Measurements from ENCODE around the gene DIS3L2.

DIS3L2 gene

DNA sequence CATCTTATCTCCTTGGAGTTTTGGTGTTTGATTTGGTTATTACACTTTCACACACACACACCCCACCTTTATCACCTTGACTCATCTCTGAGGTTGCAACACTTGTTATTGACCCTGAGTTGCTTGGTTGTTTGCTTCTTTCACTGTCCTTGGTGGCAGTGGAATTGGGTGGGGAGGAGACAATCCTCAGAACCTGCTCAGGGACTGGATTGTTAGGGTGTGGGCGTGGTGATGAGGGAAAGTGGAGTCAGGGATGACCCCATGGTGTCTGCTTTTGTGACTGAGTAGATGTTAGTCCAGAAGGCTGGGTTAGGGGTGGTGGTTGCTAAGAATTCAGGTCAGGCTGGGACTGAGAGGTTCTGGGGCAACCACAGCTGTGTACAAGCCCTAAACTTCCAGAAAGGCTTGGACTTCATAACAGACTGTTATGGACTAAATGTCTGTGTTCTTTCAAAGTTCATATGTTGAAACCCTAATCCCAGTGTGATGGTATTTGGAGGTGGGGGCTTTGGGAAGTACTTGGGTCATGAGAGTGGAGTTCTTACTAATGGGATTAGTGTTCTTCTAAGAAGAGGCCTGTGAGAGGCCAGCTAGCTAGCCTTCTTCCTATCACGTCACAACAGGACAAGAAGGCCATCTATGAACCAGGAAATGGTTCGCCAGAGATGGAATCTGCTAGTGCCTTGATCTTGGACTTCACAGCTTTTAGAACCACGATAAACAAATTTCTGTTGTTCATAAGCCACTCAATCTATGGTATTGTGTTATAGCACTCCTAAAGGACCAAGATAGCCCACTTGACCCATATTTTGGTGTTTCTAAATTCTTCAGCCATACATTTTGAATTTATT lies 3.4 kb upstream of the DIS3L2 start:
- DNase-seq, result peak; percentile 27

DNA sequence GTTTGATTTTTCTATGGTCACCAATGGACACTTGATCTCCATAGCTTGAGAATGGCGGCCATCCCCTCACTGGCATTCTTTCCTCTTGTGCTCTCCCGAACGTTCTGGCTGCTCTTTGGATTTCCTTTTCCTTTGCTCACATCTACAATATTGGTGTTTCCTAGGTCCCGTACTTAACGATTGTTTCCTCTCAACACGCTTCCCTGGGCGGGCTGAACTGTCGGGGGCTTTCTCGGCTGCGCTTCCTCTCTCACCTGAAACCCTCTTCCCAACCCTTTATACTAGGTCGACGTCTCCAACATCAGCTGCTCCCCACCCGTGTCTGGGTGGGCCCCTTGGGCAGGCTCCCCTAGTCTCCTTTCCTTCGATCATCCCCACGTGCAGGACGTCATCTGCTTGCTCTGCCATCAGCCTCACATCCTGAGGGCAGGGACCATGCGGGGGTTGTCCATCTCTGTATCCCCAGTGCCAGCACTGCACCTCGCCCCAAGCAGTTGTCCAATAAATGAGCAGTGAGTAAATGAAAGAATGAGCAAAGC lies 634 bp upstream of the DIS3L2 start:
- DNase-seq, result no peak

DNA sequence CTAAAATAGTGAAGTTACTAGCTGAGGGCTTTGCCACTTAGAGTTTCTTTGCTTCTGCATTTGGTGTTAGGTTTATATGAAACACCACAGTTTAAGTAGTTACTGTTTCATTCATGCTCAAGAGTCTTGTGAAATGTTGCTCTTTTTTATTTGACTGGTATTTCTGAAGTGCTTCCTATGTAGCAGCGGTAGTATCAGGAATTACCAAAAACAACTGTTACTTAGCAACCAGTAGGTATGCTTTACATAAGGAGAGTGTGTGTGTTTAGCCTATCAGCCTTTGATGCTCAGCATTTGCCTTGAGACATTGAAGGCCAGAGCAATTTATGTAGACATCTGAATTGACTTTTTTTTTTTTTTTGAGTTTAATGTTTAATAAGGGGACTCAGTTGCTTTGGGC lies 3.6 kb downstream of the DIS3L2 start:
- no peak for DNase-seq

DNA sequence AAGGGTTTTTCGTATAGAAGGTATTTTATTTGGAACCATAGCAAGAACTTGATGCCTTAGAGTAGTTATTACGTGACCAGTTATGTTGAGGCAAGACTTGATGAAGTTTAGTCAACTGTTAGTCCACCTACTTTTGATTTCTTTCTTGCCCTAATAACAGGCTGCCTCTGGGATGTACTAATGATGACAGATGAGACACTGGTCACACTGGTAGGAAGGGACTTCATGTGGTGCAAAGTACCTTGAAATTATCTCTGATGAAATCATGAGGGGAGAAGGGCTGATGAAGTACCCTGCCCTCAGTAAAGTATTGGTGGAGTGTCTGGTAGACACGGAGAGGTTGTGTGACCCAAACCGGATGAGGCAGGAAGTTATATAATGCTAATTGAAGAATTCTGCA lies 5.4 kb downstream of the DIS3L2 start:
- DNase-seq, result no peak

DNA sequence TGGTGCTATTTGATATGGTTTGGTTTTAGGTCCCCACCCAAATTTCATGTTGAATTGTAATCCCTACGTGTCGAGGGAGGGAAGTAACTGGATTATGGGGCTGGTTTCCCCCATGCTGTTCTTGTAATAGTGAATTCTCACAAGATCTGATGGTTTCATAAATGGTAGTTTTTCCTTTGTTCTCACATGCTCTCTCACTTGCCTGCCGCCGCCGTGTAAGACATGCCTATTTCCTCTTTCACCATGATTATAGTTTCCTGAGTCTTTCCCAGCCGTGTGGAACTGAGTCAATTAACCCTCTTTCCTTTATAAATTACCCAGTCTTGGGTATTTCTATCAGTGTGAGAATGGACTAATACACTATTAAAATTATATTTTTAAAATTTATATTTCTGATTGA lies 7.3 kb downstream of the DIS3L2 start:
- no peak for DNase-seq

DNA sequence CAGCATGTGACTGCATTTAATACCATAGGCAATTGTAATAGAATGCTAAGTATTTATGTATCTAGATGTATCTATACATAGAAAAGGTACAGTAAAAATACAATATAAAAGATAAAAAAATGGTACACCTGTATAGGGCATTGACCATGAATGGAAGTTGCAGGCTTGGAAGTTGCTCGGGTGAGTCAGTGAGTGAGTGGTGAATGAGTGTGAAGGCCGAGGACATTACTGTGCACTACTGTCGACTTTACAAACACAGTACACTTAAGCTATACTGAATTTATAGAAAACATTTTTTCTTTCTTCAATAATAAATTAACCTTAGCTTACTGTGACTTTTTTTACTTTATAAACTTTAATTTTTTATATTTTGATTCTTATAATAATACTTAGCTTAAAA lies 8.9 kb downstream of the DIS3L2 start:
- no peak for DNase-seq

DNA sequence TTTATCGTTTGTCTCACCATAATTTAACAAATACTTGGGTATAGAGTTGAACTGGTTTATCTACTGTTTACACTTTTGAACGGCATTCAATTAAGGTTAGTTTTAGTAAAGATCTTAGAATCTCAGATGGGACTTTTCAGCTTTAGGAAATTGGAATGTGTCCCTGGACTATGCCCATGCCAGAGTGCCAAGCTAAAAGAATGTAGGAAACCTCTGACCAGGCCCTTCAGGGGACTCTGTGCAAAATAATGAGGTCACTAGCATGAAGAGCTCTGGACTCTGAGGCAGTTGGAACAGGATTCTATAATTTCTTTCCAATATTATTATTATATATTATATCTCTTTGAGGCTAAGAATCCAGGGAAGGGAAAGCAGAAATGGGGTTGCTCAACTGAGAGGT lies 13.5 kb downstream of the DIS3L2 start:
- DNase-seq, result no peak

DNA sequence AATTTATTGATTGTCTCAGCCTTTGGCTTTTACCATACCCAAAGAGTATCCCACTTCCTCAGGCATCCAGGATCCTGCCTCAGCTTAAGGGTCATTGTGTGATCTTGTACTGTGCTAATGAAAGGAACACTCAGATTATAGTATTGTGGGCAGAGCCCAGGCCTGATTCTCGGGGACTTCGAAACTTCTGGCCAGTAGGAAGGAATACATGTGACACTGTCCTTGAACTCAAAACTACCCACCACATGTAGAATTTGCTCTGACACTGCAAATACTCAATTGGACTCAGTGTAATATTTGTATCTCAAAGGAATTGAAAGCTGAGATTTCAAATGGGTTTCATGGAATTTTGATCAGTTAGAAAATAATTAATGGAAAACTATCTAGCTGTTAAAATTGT lies 15.9 kb downstream of the DIS3L2 start:
- DNase-seq, result no peak

DNA sequence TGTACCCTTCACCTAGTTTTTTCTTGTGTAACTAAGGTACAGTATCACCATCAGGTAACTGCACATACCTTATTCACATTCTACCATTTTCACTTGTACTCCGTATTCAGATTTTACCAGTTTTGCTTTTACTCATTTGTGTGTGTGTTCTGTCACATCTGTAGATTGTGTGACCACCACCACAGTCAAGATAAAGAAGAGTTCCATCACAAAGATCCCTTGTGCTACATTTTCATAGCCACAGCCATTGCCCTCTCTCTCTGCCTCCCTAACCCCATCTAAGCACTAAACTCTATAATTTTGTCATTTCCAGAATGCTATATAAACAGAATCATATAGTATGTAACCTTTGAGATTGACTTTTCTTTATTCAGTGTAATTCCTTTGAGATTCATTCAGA lies 23.5 kb downstream of the DIS3L2 start:
- DNase-seq, result no peak

DNA sequence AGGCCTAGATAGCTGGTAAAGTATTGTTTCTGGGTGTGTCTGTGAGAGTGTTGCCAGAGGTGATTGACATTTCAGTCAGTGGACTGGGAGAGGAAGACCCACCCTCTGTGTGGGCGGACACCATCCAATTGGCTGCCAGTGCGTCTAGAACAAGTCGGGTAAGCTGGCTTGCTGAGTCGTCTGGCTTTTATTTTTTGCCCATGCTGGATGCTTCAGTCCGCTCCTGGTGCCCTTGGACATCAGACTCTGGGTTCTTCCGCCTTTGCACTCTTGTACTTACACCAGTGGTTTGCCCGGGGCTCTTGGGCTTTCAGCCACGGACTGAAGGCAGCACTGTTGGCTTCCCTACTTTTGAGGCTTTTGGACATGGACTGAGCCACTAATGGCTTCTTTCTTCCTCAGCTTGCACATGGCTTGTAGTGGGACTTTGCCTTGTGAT lies 24.3 kb downstream of the DIS3L2 start:
- peak; percentile 72 for DNase-seq

DNA sequence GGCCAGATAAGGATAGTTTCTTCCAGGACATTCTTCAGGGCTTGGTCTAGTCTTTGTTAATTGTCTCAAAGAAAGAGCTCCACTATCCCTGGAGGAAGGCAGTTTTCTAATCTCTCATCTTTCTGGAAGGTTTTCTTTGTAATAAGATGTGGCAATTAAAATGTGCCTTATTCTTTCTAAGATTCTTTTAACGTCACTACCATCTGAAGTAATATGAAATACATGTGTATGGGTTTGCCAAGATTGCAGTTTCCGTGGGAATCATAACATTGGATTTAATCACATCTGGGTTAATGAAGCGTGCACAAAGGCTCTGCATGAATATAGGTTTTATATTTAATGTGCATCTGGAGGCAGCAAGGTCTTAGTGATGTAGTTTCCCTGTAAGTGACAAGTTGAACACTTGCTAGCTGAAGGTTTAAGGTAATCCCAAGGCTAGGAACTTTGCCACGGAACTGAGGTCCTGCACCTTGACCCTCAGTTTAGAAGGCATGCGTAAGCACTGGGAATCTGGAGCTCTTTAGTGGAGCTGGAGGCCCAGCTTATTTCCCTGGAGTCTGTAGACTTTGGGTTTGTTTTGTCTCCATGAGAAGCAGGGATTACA lies 25.7 kb downstream of the DIS3L2 start:
- no peak for DNase-seq

DNA sequence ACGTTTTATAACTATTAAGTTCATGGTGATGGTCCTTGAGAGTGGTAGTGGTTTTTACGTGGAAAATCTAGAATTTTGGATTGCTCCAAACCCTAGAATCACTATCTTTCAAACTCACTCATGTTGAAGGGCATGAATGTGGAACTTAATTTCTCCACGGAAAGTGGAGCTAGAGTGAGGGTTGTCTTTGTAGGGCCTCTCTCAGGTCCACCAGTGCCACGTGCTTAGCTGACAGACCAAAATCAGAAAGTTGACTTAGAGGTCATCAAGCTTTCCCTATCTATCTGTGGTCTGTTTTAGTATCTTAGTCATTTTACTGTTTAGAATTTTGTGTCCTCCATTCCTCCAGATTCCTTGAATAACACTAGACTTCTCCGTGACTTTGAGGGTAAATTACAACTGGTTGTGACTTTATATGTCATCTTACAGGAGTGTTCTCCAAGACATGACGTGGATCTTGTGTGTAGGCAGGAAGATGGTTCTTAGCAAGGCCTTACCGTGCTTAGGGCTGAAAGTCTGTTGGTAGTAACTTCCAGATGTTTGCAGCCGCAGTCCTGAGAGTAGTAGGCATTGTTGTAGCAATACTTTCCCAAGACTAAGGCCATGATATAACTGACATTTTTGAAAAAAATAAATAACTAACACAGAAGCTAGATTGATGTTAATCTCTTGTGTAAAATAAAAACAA lies 26.8 kb downstream of the DIS3L2 start:
- peak; percentile 18 for DNase-seq

DNA sequence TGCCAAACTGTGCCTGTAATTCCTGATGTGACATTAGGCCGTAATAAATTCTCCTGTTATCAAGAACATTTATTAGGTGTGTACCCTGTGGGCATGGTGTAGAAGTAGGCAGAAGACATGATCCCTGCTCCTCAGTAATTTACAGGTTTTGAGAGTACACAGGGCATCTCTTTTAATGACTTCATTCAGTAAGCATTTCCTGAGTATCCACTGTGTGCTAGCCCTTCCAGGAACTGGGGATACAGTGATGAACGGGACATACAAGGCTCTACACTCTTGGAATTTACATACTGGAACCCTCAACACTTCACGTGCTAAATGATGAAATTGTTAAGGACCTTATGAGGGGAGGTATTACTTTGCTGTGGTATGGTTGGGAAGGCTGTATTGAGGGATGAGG lies 30.2 kb downstream of the DIS3L2 start:
- DNase-seq, result no peak

DNA sequence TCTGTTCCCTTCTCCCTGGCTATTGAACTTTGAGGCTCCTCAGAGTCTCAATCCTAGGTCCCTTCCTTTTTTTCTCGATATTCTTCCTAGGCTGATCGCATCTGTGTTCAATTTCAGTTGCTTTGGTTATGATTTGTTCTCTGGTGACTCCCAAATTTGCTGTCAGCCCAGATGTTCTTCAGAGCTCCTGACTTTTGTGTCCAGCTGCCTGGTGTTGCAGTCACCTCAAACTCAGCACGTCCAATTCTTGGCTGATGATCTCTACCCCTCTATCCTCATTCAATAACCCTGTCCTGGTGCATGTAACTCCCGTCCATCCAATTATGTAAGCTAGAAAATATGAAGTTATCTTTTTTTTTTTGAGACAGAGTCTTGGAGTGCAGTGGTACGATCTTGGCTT lies 31.4 kb downstream of the DIS3L2 start:
- no peak for DNase-seq

DNA sequence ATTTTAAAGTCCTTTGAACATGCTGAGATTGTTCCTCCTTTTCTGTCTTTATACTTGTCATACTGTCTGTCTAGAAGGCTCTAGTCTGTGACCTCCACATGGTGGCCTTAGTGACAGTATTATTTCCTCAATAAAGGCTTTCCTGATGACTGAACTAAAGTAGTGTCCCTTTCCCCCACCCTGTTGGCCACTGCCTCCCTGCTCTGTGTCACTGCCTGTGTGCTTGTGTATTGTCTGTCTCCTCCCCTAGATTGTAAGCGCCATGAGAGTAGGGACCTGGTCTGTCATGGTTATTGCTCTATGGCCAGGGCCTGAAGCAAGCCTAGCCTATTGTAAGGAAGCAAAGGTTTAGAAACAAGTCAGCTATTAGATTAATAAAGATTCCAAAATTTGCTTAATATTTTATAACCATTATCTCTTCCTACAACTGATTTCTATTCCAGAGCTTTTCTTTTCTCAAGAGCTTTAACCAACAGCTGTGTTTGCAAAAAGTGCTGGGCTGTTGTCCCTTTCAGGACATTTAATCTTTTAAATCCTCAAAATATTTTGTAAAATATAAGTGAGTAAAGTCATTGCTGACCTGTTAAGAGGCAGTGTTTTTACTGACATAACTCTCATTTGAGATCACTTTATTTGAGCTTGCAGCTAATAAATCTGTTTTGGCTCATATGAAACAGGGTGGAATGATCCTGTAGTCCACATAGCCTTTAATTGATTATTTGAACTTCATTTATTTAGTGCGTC lies 35.5 kb downstream of the DIS3L2 start:
- DNase-seq, result no peak

DNA sequence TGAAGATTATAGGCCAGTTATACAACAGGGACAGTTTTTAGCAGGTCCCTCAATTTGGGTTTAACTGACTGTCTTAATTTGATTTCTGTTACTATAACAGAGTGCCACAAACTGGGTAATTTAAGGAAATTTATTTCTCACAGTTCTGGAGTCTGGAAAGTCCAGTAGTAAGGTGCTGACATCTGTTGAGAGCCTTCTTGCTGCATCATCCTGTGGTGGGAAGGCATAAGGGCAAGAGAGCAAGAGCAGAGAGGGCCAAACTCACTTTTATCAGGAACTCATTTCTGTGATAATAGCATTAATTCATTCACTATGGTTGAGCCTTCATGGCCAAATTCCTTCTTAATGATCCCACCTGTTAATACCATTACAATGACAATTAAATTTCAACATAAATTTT lies 36.5 kb downstream of the DIS3L2 start:
- no peak for DNase-seq

DNA sequence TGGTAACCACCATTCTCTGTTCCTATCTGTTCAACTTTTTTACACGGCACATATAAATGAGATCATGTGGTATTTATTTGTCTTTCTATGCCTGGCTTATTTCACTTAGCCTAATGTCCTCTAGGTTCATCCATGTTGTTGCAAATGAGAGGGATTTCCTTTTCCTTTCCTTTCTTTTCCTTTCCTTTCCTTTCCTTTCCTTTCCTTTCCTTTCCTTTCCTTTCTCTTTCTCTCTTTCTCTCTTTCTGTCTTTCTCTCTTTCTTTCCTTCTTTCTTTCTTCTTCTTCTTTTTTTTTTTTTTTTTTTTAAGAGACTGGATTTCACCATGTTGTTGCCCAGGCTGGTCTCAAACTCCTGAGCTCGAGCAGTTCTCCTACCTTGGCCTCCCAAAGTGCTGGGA lies 38.9 kb downstream of the DIS3L2 start:
- no peak for DNase-seq

DNA sequence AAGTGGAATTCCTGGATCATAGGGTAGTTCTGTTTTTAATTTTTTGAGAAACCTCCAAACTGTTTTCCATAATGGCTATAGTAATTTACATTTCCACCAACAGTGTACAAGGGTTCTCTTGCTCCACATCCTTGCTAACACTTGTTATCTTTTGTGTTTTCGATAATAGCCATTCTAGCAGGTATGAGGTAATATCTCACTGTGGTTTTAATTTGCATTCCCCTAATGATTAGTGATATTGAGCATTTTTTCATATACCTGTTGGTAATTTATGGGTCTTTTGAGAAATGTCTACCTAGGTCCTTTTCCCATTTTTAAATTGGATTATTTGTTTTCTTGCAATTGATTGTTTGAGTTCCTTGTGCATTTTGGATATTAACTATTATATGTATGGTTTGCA lies 39.6 kb downstream of the DIS3L2 start:
- no peak for DNase-seq

DNA sequence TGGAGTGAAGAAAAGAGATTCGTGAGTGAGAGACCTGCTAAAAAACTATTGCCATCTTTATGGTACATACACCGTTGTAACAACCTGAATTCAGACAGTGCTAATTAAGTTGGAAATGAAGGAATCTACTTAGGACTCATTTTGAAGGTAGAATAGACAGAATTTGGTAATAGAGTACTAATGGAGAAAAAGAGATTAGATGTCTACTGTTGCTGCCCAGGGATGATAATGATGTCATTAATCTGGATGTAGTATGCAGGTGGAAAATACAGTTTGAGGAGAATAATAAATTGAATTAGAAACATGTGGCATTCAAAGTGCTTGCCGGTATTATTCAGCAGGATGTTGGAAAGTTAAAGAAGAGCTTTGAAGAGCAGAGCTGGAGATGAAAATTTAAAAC lies 44.7 kb downstream of the DIS3L2 start:
- DNase-seq, result no peak

DNA sequence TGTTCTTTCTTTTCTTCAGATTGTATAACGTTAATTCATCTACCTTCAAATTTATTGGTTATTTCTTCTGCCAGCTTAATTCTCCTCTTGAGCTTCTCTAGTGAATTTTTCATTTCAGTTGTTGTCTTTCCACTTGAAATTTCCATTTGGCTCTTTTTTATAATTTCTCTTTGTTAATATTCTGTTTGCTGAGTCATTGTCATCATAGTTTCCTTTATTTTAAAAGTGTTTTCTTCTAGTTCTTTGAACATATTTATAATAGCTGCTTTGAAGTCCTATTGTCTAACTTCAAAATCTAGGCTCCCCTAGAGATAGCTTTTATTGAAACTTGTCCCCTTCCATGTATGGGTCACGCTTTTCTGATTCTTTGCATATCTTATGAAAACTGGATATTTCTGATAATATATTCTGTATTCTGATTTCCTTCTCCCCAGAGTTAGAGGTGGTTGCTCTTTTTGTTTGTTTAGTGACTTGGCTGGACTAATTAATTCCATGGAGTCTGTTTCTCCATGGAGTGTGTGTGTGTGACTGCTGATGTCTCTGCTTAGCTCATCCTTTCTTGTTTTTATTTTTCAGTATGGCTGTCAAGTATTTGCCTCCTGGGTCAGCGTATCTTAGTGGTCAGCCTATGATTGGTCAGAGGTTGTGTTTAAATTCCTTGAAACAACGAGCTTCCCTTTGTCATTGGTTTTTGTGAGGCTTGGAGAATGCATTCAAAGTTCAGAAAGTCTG lies 47.6 kb downstream of the DIS3L2 start:
- DNase-seq, result no peak

DNA sequence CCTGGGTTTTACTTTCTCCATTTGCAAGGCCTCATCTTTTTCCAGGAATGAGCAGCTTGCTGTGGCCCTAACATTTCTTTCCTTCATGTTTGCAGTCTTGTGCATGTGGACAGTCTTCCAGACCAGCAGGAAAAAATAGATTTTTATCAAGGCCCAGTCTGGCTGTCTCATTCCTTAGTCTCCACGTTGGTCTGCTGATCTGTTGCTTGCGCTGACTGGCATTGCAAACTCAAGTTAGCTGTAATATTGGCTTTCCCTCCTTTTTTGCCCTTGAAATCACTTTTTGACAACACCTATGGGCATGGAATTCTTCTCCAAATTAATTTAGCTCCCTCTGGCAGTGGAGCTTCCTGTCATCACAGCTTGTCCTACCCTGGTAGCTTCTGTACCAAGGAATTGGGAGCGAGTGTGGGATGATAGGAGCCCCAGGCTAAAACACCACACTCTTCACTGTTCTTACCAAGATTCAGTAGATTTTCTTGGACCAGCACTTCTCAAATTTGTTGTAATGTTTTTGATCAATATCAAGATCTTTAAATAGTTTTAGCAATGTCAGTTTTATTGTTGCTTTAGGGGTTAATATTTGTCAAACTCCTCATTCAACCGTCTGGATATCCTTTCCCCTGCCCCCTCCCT lies 48.2 kb downstream of the DIS3L2 start:
- no peak for DNase-seq
